ENCODE data around the gene EFCAB13.

Gene EFCAB13

GRCh38 chr17:47323382-47324223 is at the start of gene EFCAB13:
TSS of gene EFCAB13 (plus strand) at chr17:47323955. CDS start at chr17:47328354, 4,399 bp downstream.
- peak; percentile 91 for ATAC-seq
- Mint-ChIP-seq H3K9me3 (peaks cover 6 to 7% of the 10 kb centered on the region in 2 donors), H3K27me3 (peaks cover 10% of the 10 kb centered on the region), H3K4me1 (peaks cover 26% of the 10 kb centered on the region), H3K27ac (peak within 1 kb of the TSS; percentile 87 to 97), H3K4me3 (peak within 1 kb of the TSS; percentile 91 to 99)
- DNase-seq, result peak; percentile 83 to 84

GRCh38 chr17:47274319-47275069 is 49.3 kb upstream of the EFCAB13 start:
- Mint-ChIP-seq H3K9me3 (peaks cover 3 to 10% of the 10 kb centered on the region in 2 donors), H3K27me3 (peaks cover 10% of the 10 kb centered on the region), H3K27ac (no peak overlapping the region), H3K4me3 (no peak overlapping the region), H3K4me1 (peaks cover 6% of the 10 kb centered on the region)
- ATAC-seq, result no peak
- no peak for DNase-seq

- H3K27ac Mint-ChIP-seq, result no peak overlapping the region
- ATAC-seq, result no peak
- peaks cover 10% of the 10 kb centered on the region for H3K27me3 Mint-ChIP-seq
- DNase-seq, result no peak
- peaks cover 6% of the 10 kb centered on the region for H3K4me1 Mint-ChIP-seq
- no peak overlapping the region for H3K4me3 Mint-ChIP-seq
- H3K9me3 Mint-ChIP-seq, result peaks cover 0 to under 1% of the 10 kb centered on the region in 2 donors
Observed at GRCh38 chr17:47275245-47275984, 48.3 kb upstream of the EFCAB13 start.

DNA sequence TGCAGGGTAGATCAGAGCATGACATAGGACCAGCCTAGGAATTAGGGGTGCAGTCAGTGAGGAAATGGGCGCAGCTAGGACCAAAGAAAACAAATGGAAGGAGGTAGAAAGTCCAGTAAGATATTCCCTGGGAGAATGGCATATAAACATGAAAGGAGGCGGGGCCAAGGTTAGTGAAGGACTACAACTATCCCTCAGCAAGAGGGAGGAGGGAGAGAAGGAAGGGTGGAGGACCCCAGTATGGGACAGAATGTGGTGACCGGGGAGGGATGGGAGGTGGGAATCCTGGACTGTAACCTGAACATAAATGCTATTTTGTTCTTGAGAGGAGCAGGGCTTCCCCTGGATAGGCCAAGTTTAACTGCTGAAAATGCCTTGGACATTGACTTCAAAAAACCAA is 47.3 kb upstream of the EFCAB13 start:
- H3K9me3 Mint-ChIP-seq, result no peaks in the 10 kb centered on the region
- peaks cover 6% of the 10 kb centered on the region for H3K4me1 Mint-ChIP-seq
- DNase-seq (no peak), ATAC-seq (no peak)
- no peak overlapping the region for H3K4me3 Mint-ChIP-seq
- peaks cover 10% of the 10 kb centered on the region for H3K27me3 Mint-ChIP-seq
- peak overlapping the region in 1 of 2 donors; percentile 86 for H3K27ac Mint-ChIP-seq

DNA sequence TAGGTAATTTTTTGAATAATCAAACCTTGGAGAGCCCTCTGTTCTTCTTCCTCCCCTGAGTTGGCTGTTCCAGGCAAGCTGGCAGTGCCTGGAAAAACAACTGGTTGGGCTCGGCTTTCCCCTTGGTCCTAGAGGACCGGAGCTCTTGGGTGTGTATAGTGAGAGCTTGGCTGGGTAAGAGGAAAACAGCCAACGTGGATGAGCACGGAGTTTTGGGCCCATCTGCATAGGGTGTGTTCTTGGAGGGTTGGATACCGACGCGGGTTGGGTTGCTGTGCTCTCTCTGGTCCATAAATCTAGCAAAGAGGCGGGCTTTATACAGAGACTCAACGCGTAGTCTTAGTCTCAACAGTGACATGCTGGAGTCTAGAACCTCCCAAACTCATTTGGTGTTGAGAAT is 46.9 kb upstream of the EFCAB13 start:
- DNase-seq (no peak), ATAC-seq (no peak)
- H3K4me1 Mint-ChIP-seq, result peaks cover 6% of the 10 kb centered on the region
- H3K27me3 Mint-ChIP-seq, result peaks cover 10% of the 10 kb centered on the region
- no peak overlapping the region for H3K4me3 Mint-ChIP-seq
- H3K9me3 Mint-ChIP-seq, result no peaks in the 10 kb centered on the region
- no peak overlapping the region for H3K27ac Mint-ChIP-seq

DNA sequence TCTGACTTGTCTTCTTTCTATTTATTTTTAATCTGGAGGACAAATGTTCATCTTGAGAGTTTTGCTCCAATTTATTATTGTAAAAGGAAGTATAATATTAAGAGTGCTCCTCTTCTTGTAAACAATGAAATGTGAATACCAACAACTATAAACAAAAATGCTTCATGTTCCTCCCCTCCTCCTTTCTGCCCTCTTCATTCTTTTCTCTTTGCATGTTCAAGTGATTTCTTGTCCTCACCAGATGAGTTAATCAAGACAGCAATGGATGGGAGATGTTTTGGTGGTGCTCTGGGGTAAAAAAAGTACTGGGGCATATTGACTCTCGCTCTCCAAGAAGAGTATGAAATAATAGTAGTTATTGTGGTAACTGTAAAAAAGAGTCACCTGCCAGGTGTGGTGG is 45.8 kb upstream of the EFCAB13 start:
- no peaks in the 10 kb centered on the region for H3K9me3 Mint-ChIP-seq
- ATAC-seq (no peak), DNase-seq (no peak)
- H3K4me1 Mint-ChIP-seq, result peaks cover 6% of the 10 kb centered on the region
- H3K4me3 Mint-ChIP-seq, result no peak overlapping the region
- H3K27me3 Mint-ChIP-seq, result peaks cover 10% of the 10 kb centered on the region
- no peak overlapping the region for H3K27ac Mint-ChIP-seq

GRCh38 chr17:47278561-47278960 is 45.2 kb upstream of the EFCAB13 start:
- H3K9me3 Mint-ChIP-seq, result no peaks in the 10 kb centered on the region
- DNase-seq (no peak), ATAC-seq (no peak)
- no peak overlapping the region for H3K27ac Mint-ChIP-seq
- H3K27me3 Mint-ChIP-seq, result peaks cover 10% of the 10 kb centered on the region
- peaks cover 6% of the 10 kb centered on the region for H3K4me1 Mint-ChIP-seq
- no peak overlapping the region for H3K4me3 Mint-ChIP-seq

DNA sequence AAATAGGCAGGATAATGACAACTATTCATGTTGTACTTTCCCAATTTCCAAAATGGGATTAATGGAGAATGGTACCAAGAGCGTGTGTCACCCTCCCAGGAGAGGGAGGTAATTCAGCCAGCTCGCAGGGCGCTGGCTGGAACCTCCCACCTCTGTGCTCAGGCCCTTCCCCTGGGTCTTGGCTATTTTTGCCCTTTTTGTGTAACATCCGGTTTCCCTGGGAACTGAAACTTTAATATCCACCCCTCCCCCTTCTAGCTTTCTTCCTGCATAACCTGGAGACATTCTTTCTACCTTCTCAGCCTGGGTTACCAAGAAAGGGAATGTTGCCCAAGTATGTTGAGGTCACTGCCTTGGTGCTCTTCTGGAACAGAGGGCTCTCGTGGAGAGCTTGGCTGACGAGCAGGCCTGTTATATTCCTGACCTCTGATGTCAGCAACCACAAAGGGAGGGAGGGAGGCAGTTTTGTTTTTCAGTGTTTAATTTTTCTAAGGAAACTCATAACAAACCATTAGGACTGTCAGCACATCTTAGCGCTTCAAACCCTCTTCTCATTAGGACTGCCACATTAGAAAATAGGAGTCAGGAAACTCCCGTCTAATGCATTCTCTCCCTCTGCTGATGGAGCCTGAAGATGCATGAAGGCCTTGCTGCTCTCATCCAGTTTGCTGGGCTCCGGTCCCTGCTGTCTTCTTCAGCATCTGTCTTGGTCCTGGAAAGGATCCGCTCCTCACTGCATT is 44.5 kb upstream of the EFCAB13 start:
- DNase-seq (no peak), ATAC-seq (no peak)
- H3K4me1 Mint-ChIP-seq, result peaks cover 6% of the 10 kb centered on the region
- no peaks in the 10 kb centered on the region for H3K9me3 Mint-ChIP-seq
- no peak overlapping the region for H3K4me3 Mint-ChIP-seq
- H3K27ac Mint-ChIP-seq, result no peak overlapping the region
- H3K27me3 Mint-ChIP-seq, result peaks cover 10% of the 10 kb centered on the region

GRCh38 chr17:47280072-47280811 is 43.5 kb upstream of the EFCAB13 start:
- Mint-ChIP-seq H3K9me3 (no peaks in the 10 kb centered on the region), H3K4me3 (no peak overlapping the region), H3K27me3 (peaks cover 4% of the 10 kb centered on the region), H3K4me1 (peaks cover 6% of the 10 kb centered on the region), H3K27ac (no peak overlapping the region)
- DNase-seq, result no peak
- no peak for ATAC-seq

GRCh38 chr17:47281216-47281615 is 42.5 kb upstream of the EFCAB13 start:
- H3K27ac Mint-ChIP-seq, result no peak overlapping the region
- H3K27me3 Mint-ChIP-seq, result no peaks in the 10 kb centered on the region
- ATAC-seq, result no peak
- H3K4me3 Mint-ChIP-seq, result no peak overlapping the region
- peaks cover 6% of the 10 kb centered on the region for H3K4me1 Mint-ChIP-seq
- no peaks in the 10 kb centered on the region for H3K9me3 Mint-ChIP-seq
- no peak for DNase-seq

DNA sequence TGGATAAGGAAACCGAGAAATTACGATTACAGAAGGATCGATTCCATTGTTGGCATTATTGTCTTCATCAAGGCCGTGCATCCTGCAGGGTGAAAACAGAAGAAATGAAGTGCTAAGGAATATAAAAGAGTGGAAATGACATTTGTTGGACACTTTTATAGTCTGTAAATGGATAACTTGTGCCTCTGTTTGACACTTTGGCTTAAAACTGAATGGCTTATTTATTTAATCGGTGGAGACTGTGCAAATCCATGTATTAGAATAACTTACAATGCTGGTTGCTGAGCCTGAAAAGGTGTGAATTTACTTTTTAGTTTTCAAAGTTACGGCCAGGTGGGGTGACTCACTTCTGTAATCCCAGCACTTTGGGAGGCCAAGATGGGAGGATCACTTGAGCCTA is 38.8 kb upstream of the EFCAB13 start:
- H3K27ac Mint-ChIP-seq, result no peak overlapping the region
- no peak for DNase-seq
- no peak overlapping the region for H3K4me3 Mint-ChIP-seq
- no peak for ATAC-seq
- H3K9me3 Mint-ChIP-seq, result no peaks in the 10 kb centered on the region
- no peaks in the 10 kb centered on the region for H3K27me3 Mint-ChIP-seq
- H3K4me1 Mint-ChIP-seq, result no peaks in the 10 kb centered on the region

DNA sequence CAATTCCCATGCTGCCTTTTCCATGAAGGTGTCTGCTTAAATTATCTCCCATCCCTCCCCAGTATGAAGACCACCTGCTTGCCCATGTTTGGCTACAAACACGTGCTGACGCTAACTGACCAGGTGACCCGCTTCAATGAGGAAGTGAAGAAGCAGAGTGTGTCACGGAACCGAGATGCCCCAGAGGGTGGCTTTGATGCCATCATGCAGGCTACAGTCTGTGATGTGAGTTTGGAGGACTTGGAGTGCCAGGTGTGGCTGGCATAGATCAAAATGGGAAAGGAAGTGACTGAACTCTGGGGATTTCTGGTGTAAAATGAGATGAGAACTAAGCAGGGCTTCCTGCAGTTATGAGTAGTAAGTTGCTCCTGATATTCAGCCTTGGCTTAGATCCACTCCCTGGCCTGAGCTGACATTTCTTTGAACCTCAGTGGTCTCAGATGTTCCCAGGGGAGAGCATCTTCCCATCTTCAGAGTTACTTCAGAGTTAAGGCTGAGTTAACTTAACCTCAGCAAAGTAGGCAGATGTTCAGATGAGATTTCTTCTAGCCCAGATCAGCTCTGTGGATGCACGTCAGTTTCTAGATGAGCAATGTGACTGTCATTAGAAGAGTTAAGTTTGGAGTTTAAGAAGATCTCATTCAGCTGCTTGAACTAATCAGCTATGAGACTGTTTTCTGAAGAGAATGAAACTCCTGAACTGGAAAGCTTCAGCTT is 37.4 kb upstream of the EFCAB13 start:
- no peaks in the 10 kb centered on the region for H3K4me1 Mint-ChIP-seq
- H3K27ac Mint-ChIP-seq, result no peak overlapping the region
- no peak for ATAC-seq
- no peaks in the 10 kb centered on the region for H3K9me3 Mint-ChIP-seq
- H3K4me3 Mint-ChIP-seq, result no peak overlapping the region
- no peaks in the 10 kb centered on the region for H3K27me3 Mint-ChIP-seq
- no peak for DNase-seq

- Mint-ChIP-seq H3K27me3 (no peaks in the 10 kb centered on the region), H3K4me3 (no peak overlapping the region), H3K9me3 (no peaks in the 10 kb centered on the region), H3K4me1 (no peaks in the 10 kb centered on the region), H3K27ac (no peak overlapping the region)
- no peak for DNase-seq
- ATAC-seq, result no peak
Observed at GRCh38 chr17:47287068-47287467, 36.7 kb upstream of the EFCAB13 start.

DNA sequence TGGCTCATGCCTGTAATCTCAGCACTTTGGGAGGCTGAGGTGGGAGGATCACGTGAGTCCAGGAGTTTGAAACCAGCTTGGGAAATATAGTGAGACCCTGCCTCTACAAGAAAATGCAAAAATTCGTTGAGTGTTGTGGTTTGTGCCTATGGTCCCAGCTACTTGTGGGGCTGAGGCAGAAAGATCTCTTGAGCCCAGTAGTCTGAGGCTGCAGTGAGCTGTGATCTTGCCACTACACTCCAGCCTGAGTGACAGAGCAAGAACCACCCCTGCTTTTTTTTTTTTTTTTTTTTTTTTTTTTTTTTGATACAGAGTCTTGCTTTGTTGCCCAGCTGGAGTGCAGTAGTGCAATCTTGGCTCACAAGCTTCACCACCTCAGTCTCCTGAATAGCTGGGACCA is 36.1 kb upstream of the EFCAB13 start:
- Mint-ChIP-seq H3K27me3 (no peaks in the 10 kb centered on the region), H3K27ac (no peak overlapping the region), H3K4me1 (no peaks in the 10 kb centered on the region), H3K9me3 (no peaks in the 10 kb centered on the region), H3K4me3 (no peak overlapping the region)
- no peak for ATAC-seq
- DNase-seq, result no peak
